A673 (cell line): ENCODE results near the gene TBL1X.

ENCODE experiments used
- CTCF ChIP-seq: fragments of 300-800, 200-600 bp; sonication (generic); conservative IDR thresholded peaks from 2 replicates; pipeline ENCODE4 v1.5.1; 2017; ENCODE audit warnings: low read depth, mild to moderate bottlenecking, antibody characterized with exemption, low read length, moderate library complexity, mixed read lengths
- EZH2 ChIP-seq: fragments of 200-600 bp; sonication (generic); IDR thresholded peaks from 2 replicates; pipeline ENCODE4 v1.6.1; 2017; ENCODE audit warnings: borderline replicate concordance, low read depth, mild to moderate bottlenecking, mixed read lengths, antibody characterized with exemption, low read length; ENCODE audit not compliant: poor library complexity, severe bottlenecking

GRCh38 chrX:9418262-9418661 lies 46.6 kb upstream of the TBL1X start:
- TF ChIP-seq CTCF: no peak
- no peak for TF ChIP-seq EZH2
